MV-4-11 (cell line): ENCODE data around the gene FAM81B.

Source experiments
- DNase-seq: peaks from one replicate; lab custom pipeline; 2025; lab: John Stamatoyannopoulos, UW

The FAM81B gene

DNA sequence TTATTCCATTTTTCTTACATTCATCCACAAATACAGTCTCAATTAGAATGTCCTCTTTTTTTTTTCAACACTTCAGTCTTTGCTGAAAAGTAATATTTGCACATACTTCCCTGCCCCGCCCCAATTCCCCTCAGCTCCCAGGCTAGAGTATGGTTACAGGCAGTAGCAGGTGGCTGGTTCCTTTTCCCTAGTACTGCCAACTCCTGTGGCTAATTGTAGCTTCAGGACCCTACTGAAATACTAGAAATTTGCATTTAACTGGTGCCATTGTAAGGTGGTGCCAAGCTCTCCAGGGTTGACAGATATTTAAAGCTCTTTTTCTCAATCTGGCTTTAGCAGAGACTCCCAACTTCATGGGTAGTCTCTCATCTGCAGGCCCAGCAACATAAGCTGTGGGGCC lies 80.3 kb downstream of the FAM81B start:
- no peak for DNase-seq

DNA sequence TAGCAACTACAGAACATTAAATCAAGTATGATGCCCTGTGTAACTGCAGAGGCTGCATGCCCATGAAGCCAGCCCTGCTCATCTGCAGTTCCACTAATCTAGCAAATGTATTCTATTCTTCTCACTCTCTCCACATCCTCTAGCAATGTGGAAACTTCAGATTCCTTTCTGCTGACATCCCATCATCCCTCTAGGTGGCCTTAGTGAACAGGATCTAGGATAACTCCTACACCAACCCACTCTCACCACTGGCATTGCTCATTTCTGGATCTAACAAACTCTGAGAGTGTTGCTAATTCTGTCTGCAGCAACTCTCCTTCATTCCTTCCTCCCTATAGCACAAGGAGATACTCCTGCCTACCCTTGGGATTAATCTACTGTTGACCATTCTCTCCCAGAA lies 80.8 kb downstream of the FAM81B start:
- no peak for DNase-seq

DNA sequence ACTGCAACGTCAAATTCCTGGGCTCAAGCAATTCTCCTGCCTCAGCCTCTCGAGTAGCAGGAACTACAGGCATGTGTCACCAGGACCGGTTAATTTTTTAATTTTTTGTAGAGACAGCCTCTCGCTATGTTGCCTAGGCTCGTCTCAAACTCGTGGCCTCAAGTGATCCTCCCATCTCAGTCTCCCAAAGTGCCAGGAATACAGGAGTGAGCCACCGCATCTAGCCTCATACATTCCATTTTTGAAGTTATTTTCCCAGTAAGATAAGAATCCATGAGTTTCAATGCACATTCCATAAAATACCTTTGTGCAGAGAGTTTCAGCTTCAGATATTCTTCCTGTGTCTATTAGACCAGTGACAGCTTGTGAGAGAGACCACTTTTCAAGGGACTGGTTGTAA lies 93.3 kb downstream of the FAM81B start:
- DNase-seq, result no peak

DNA sequence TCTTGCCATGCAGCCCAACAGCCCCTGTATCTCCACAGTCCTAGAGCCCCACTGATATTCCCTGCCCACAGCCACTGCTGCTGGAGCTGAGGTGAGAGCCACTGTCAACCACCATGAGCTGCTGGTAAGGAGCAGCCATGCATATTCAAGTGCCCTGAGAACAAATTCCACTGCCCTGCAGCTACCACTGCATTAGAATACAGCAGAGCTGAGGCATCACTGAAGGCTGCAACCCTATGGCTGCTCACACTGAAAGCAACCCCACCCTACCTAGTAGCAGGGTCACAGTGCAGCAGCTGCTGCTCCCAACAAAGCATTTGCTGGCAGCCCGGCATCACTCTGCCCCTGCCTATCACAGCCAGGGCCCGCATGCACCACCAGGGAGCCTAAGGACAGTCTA lies 95.0 kb downstream of the FAM81B start:
- no peak for DNase-seq

DNA sequence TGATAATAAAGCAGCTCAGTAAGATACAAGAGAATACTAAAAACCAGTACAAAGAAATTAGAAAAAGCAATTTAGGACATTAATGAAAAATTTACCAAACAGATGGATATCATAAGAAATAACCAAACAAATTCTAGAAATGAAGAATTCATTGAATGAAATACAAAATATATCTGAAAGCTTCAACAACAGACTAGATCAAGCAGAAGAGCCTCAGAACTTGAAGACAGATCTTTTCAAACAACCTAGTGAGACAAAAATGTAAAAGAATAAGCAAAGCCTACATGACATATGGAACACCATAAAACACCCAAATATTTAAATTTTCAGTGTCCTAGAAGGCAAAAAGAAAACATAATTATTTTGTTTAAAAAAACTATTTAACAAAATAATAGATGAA lies 96.7 kb downstream of the FAM81B start:
- no peak for DNase-seq
